Measurements from ENCODE around the gene LRWD1.
"Not testable (repeated sequence)": the region's sequence is repeated elsewhere in the genome, so short reads cannot be mapped to it uniquely, and the experiment has no call there.

Gene LRWD1

GRCh38 chr7:102454468-102454867 is 10.3 kb upstream of the LRWD1 start:
- Histone ChIP-seq H4K20me1 (ENCODE audit: insufficient read depth, low read length) (no peaks in the 10 kb centered on the region), H3K9ac (ENCODE audit: low read length) (no peak overlapping the region; the same call in 1 of the 2 replicates), H3K27me3 (ENCODE audit: insufficient read depth, low read length) (no peaks in the 10 kb centered on the region), H3K9me2 (ENCODE audit: low read depth, low read length) (no peaks in the 10 kb centered on the region), H2AFZ (ENCODE audit: low read length) (no peak overlapping the region), H3K4me2 (ENCODE audit: low read length) (no peak overlapping the region), H3K27ac (ENCODE audit: low read depth, low read length, poor library complexity, severe bottlenecking) (peak overlapping the region; percentile 62), H3K4me1 (ENCODE audit: insufficient read depth, low read length, severe bottlenecking) (peaks cover 28% of the 10 kb centered on the region), H3F3A (ENCODE audit: insufficient read depth, low read length) (no peaks in the 10 kb centered on the region; the same call in 1 of the 2 replicates), H3K4me3 (ENCODE audit: low read depth, low read length, poor library complexity, severe bottlenecking) (no peak overlapping the region), H3K79me2 (ENCODE audit: insufficient read depth, low read length) (no peaks in the 10 kb centered on the region), H3K36me3 (ENCODE audit: insufficient read depth, low read length) (peaks cover 37% of the 10 kb centered on the region), H3K9me3 (ENCODE audit: low read length) (no peaks in the 10 kb centered on the region)
- TF ChIP-seq EZH2 (IDR thresholded peaks at IDR 0.05; ENCODE audit: borderline replicate concordance, low read length), result no peak
- no peak for TF ChIP-seq CTCF (IDR thresholded peaks at IDR 0.05; ENCODE audit: low read length)

- not testable (repeated sequence) for H3K9ac ChIP-seq (ENCODE audit: low read length); H3K4me3 ChIP-seq (ENCODE audit: low read depth, low read length, poor library complexity, severe bottlenecking); H3K79me2 ChIP-seq (ENCODE audit: insufficient read depth, low read length); H3K4me2 ChIP-seq (ENCODE audit: low read length); H2AFZ ChIP-seq (ENCODE audit: low read length); H3K9me2 ChIP-seq (ENCODE audit: low read depth, low read length); H4K20me1 ChIP-seq (ENCODE audit: insufficient read depth, low read length); H3F3A ChIP-seq (ENCODE audit: insufficient read depth, low read length); H3K9me3 ChIP-seq (ENCODE audit: low read length); H3K27me3 ChIP-seq (ENCODE audit: insufficient read depth, low read length)
- Histone ChIP-seq H3K4me1 (ENCODE audit: insufficient read depth, low read length, severe bottlenecking) (peaks cover 28% of the 10 kb centered on the region), H3K27ac (ENCODE audit: low read depth, low read length, poor library complexity, severe bottlenecking) (peak overlapping the region; percentile 62), H3K36me3 (ENCODE audit: insufficient read depth, low read length) (peaks cover 39% of the 10 kb centered on the region)
Observed at GRCh38 chr7:102454932-102455331, 9.9 kb upstream of the LRWD1 start.

GRCh38 chr7:102455596-102455995 is 9.2 kb upstream of the LRWD1 start:
- H3K36me3 ChIP-seq (ENCODE audit: insufficient read depth, low read length), result peaks cover 39% of the 10 kb centered on the region
- H3F3A ChIP-seq (ENCODE audit: insufficient read depth, low read length), result no peaks in the 10 kb centered on the region; the same call in 1 of the 2 replicates
- no peak overlapping the region for H2AFZ ChIP-seq (ENCODE audit: low read length)
- peaks cover 22% of the 10 kb centered on the region for H3K4me1 ChIP-seq (ENCODE audit: insufficient read depth, low read length, severe bottlenecking)
- H3K9ac ChIP-seq (ENCODE audit: low read length), result no peak overlapping the region
- no peak overlapping the region for H3K27ac ChIP-seq (ENCODE audit: low read depth, low read length, poor library complexity, severe bottlenecking)
- H4K20me1 ChIP-seq (ENCODE audit: insufficient read depth, low read length), result no peaks in the 10 kb centered on the region
- H3K27me3 ChIP-seq (ENCODE audit: insufficient read depth, low read length), result no peaks in the 10 kb centered on the region
- H3K4me2 ChIP-seq (ENCODE audit: low read length), result no peak overlapping the region
- no peak overlapping the region for H3K4me3 ChIP-seq (ENCODE audit: low read depth, low read length, poor library complexity, severe bottlenecking)
- no peaks in the 10 kb centered on the region for H3K9me3 ChIP-seq (ENCODE audit: low read length)
- H3K79me2 ChIP-seq (ENCODE audit: insufficient read depth, low read length), result no peaks in the 10 kb centered on the region
- no peaks in the 10 kb centered on the region for H3K9me2 ChIP-seq (ENCODE audit: low read depth, low read length)
- TF ChIP-seq EZH2 (IDR thresholded peaks at IDR 0.05; ENCODE audit: borderline replicate concordance, low read length) (no peak), CTCF (IDR thresholded peaks at IDR 0.05; ENCODE audit: low read length) (no peak)

GRCh38 chr7:102456327-102456726 is 8.5 kb upstream of the LRWD1 start:
- Histone ChIP-seq H3K9me3 (ENCODE audit: low read length) (no peaks in the 10 kb centered on the region), H3K27me3 (ENCODE audit: insufficient read depth, low read length) (no peaks in the 10 kb centered on the region), H2AFZ (ENCODE audit: low read length) (no peak overlapping the region), H3K79me2 (ENCODE audit: insufficient read depth, low read length) (no peaks in the 10 kb centered on the region), H3K4me3 (ENCODE audit: low read depth, low read length, poor library complexity, severe bottlenecking) (no peak overlapping the region), H4K20me1 (ENCODE audit: insufficient read depth, low read length) (no peaks in the 10 kb centered on the region), H3F3A (ENCODE audit: insufficient read depth, low read length) (no peaks in the 10 kb centered on the region; the same call in 1 of the 2 replicates), H3K27ac (ENCODE audit: low read depth, low read length, poor library complexity, severe bottlenecking) (no peak overlapping the region), H3K4me1 (ENCODE audit: insufficient read depth, low read length, severe bottlenecking) (peaks cover 14% of the 10 kb centered on the region), H3K9me2 (ENCODE audit: low read depth, low read length) (no peaks in the 10 kb centered on the region), H3K4me2 (ENCODE audit: low read length) (no peak overlapping the region), H3K9ac (ENCODE audit: low read length) (no peak overlapping the region), H3K36me3 (ENCODE audit: insufficient read depth, low read length) (peaks cover 39% of the 10 kb centered on the region)
- TF ChIP-seq CTCF (IDR thresholded peaks at IDR 0.05; ENCODE audit: low read length) (no peak), EZH2 (IDR thresholded peaks at IDR 0.05; ENCODE audit: borderline replicate concordance, low read length) (no peak)
